Measurements from ENCODE around the gene MRM2. TPM values are rescaled to one million over a fixed set of nuclear protein-coding genes. Genes with fewer than 3 reads are reported as not detected.

Gene MRM2
- polyA plus RNA-seq, 3 donors: 9.2 to 32.5 (median 26.7) TPM

DNA sequence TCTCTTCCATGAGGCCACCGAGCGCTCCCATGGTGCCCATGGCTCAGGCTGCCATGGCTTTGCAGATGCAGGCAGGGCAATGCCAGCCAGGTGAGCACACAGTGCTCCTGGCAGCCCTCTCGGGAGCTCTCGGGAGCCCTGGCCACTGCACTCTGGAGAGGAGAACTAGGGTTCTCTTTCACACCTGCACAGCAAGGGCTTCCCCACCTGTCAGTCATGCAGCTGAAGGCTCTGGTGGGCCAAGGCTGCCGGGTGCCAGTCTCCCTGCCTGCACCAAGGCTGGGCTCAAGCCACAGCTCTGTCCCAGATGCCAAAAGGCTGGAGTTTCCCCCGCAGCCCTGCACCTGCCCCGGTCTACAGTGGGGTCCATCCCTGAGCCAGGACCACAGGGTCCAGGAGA is 32.7 kb upstream of the MRM2 start:
- H3K9me3 ChIP-seq (replicated peaks in 1 of 2; ENCODE audit: control insufficient read depth in 1 of 2, insufficient read depth in 1 of 2, low read length in 2 of 2): no peaks in the 10 kb centered on the region
- no peak overlapping the region for H3K27ac Mint-ChIP-seq

DNA sequence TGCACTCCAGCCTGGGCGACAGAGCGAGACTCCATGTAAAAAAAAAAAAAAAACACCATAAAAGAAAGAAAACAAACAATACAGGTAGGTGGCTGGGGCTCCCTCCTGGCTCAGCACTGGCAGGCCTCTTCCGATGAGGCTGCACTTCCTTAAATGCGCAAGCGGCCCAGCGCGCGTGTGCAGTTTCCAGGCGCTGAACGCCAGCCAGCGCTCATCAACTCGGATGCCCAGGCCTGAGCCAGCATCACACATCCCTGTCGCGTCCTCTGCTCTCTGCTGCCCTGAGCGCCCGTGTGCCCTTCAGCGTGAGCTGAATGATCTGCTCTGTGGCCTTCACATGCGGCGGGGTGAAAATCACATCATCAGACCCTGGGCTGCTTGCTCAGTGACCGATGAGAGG is 31.9 kb upstream of the MRM2 start:
- Histone ChIP-seq H4K20me1 (ENCODE audit: insufficient read depth, low read length) (no peaks in the 10 kb centered on the region), H3K36me3 (replicated peaks in 1 of 2; ENCODE audit: control insufficient read depth in 1 of 2, insufficient read depth in 2 of 2, low read length in 2 of 2) (peaks cover 39 to 50% of the 10 kb centered on the region in 2 donors), H3K79me2 (ENCODE audit: insufficient read depth, low read length) (no peaks in the 10 kb centered on the region), H3K4me3 (replicated peaks in 1 of 3; ENCODE audit: low read depth in 2 of 3, low read length in 3 of 3) (no peak overlapping the region), H3K27me3 (ENCODE audit: control insufficient read depth in 2 of 2, insufficient read depth in 2 of 2, low read length in 2 of 2) (no peaks in the 10 kb centered on the region), H3K27ac (ENCODE audit: low read depth in 1 of 2, low read length in 2 of 2) (no peak overlapping the region), H2AFZ (ENCODE audit: insufficient read depth, low read depth, low read length, poor library complexity, severe bottlenecking) (no peak overlapping the region), H3K9me3 (replicated peaks in 1 of 2; ENCODE audit: control insufficient read depth in 1 of 2, insufficient read depth in 1 of 2, low read length in 2 of 2) (no peaks in the 10 kb centered on the region), H3K4me2 (replicated peaks; ENCODE audit: extremely low read depth, low read length, poor library complexity, severe bottlenecking) (no peak overlapping the region), H3K9ac (ENCODE audit: insufficient read depth, low read length, poor library complexity, severe bottlenecking) (no peak overlapping the region), H3K4me1 (ENCODE audit: control insufficient read depth in 1 of 2, insufficient read depth in 2 of 2, low read length in 2 of 2) (no peaks in the 10 kb centered on the region)
- Mint-ChIP-seq H3K9me3 (peaks cover 0 to 3% (median 0%) of the 10 kb centered on the region in 7 donors), H3K4me3 (no peak overlapping the region), H3K27me3 (ENCODE audit: low read depth in 3 of 3) (peaks cover 0 to 1% (median 1%) of the 10 kb centered on the region in 3 donors), H3K27ac (no peak overlapping the region), H3K36me3 (peaks cover 45 to 76% of the 10 kb centered on the region in 2 donors), H3K4me1 (no peaks in the 10 kb centered on the region)
- DNase-seq: no peak
- TF ChIP-seq, protein P1, sequence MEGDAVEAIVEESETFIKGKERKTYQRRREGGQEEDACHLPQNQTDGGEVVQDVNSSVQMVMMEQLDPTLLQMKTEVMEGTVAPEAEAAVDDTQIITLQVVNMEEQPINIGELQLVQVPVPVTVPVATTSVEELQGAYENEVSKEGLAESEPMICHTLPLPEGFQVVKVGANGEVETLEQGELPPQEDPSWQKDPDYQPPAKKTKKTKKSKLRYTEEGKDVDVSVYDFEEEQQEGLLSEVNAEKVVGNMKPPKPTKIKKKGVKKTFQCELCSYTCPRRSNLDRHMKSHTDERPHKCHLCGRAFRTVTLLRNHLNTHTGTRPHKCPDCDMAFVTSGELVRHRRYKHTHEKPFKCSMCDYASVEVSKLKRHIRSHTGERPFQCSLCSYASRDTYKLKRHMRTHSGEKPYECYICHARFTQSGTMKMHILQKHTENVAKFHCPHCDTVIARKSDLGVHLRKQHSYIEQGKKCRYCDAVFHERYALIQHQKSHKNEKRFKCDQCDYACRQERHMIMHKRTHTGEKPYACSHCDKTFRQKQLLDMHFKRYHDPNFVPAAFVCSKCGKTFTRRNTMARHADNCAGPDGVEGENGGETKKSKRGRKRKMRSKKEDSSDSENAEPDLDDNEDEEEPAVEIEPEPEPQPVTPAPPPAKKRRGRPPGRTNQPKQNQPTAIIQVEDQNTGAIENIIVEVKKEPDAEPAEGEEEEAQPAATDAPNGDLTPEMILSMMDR (IDR thresholded peaks at IDR 0.05): no peak
- WGBS (ENCODE audit: insufficient coverage): 96% methylated on average over 17 of the region's 20 CpGs
- intact Hi-C loops (cut with micrococcal nuclease): no loop called here

More for the DNA sequence above, 32.7 kb upstream of the MRM2 start:
- H3K4me2 ChIP-seq (replicated peaks; ENCODE audit: extremely low read depth, low read length, poor library complexity, severe bottlenecking): no peak overlapping the region
- peaks cover 42 to 69% of the 10 kb centered on the region in 2 donors for H3K36me3 Mint-ChIP-seq
- H3K79me2 ChIP-seq (ENCODE audit: insufficient read depth, low read length): peaks cover 2% of the 10 kb centered on the region
- H3K9ac ChIP-seq (ENCODE audit: insufficient read depth, low read length, poor library complexity, severe bottlenecking): no peak overlapping the region
- H3K4me1 ChIP-seq (ENCODE audit: control insufficient read depth in 1 of 2, insufficient read depth in 2 of 2, low read length in 2 of 2): no peaks in the 10 kb centered on the region
- peaks cover 0 to 3% (median 0%) of the 10 kb centered on the region in 7 donors for H3K9me3 Mint-ChIP-seq
- TF ChIP-seq, protein P1 (IDR thresholded peaks at IDR 0.05): no peak
- H3K27ac ChIP-seq (ENCODE audit: low read depth in 1 of 2, low read length in 2 of 2): no peak overlapping the region
- DNase-seq: no peak
- no peak overlapping the region for H2AFZ ChIP-seq (ENCODE audit: insufficient read depth, low read depth, low read length, poor library complexity, severe bottlenecking)
- 100% methylated on average over 5 of the region's 7 CpGs for WGBS (ENCODE audit: insufficient coverage)
- no peaks in the 10 kb centered on the region for H3K4me1 Mint-ChIP-seq
- H3K27me3 ChIP-seq (ENCODE audit: control insufficient read depth in 2 of 2, insufficient read depth in 2 of 2, low read length in 2 of 2): no peaks in the 10 kb centered on the region
- H3K27me3 Mint-ChIP-seq (ENCODE audit: low read depth in 3 of 3): peaks cover 0 to 1% (median 1%) of the 10 kb centered on the region in 3 donors
- peaks cover 37 to 50% of the 10 kb centered on the region in 2 donors for H3K36me3 ChIP-seq (replicated peaks in 1 of 2; ENCODE audit: control insufficient read depth in 1 of 2, insufficient read depth in 2 of 2, low read length in 2 of 2)
- H3K4me3 ChIP-seq (replicated peaks in 1 of 3; ENCODE audit: low read depth in 2 of 3, low read length in 3 of 3): no peak overlapping the region
- intact Hi-C loops (cut with micrococcal nuclease): no loop called here
- H3K4me3 Mint-ChIP-seq: no peak overlapping the region
- H4K20me1 ChIP-seq (ENCODE audit: insufficient read depth, low read length): no peaks in the 10 kb centered on the region
